GM18519 (cell line): ENCODE results near the gene DNAJC30.
"Not testable (repeated sequence)": the region's sequence is repeated elsewhere in the genome, so short reads cannot be mapped to it uniquely, and the experiment has no call there.

Experiments used
- ATAC-seq: cut with Tn5 transposase; IDR thresholded peaks from one replicate; pipeline ENCODE4 v1.9.1; 2021; ENCODE audit warnings: mild to moderate bottlenecking, moderate library complexity; ENCODE audit not compliant: unreplicated experiment, low FRiP score

Gene DNAJC30

DNA sequence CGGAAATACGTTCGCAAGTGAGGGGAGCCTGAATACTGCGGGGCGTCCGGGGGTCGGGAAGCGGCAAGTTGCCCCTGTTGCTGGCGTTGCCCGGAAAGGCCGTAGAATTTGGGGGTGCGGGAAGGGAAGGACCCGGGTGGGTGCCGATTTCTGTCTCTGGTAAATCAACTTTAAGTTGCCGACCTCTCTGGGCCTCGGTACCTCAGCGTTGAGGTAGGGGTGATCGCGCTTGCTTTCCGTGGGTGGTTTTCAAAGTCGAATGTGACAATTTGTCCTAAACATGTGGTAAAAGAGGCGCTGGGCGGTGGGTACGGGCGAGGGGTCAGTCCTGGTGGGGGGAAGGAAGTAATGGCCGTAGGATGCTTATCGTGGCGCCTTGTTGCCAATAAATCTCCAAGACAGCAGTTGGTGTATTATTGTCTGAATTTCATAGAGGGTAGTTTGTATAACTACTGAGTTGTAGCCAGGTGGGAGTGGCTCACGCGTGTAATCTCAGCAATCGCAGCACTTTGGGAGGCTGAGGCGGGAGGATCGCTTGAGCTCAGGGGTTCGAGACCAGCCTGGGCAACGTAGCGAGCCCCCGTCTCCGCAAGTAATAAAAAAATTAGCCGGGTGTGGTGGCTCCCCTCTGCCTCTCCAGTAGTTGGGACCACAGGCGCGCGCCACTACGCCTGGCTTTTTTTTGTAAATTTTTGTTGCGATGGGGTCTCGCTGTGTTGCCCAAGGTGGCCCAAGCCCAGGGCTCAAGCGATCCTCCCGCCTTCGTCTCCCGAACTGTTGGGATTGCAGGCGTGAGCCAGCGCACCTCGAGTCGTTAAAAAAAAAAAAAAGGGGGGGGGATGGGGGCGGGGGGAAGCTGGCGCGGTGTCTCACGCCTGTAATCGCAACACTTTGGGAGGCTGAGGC is 788 bp upstream of the DNAJC30 start:
- ATAC-seq = no peak

DNA sequence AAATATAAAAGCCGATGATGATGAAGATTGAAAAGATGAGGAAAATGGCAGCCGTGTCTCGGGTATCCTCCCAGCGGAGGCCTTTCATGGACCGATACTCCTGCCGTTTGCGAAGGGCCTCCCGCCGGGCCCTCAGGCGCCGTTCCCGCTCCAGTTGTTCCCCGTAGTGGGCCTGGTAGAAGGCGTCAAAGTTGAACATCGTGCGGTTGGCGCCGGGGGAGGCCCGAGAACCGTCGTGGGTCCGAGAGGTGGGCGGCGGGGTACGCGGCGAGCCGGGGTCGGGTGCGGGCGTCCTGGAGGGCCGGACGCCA is 553 bp downstream of the DNAJC30 start:
- ATAC-seq = no peak

DNA sequence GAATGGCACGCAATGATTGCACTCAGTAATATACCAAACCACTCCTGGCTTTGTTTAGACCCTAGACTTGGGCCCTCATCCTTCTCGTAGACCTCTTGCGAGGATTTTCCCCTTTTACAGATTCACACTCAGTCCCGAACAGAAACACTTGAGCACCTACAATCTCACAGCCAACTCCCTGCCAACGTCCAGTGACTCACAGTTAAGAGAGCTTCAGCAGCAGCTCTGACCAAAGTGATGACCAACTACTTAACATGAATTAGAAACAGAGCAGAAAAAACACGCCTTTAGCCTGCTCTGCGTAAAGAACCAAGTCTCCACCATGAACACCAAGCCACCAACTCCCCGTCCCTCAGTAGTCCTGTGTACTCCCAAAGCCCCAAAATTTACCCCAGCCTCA is 2.2 kb downstream of the DNAJC30 start:
- ATAC-seq = no peak

DNA sequence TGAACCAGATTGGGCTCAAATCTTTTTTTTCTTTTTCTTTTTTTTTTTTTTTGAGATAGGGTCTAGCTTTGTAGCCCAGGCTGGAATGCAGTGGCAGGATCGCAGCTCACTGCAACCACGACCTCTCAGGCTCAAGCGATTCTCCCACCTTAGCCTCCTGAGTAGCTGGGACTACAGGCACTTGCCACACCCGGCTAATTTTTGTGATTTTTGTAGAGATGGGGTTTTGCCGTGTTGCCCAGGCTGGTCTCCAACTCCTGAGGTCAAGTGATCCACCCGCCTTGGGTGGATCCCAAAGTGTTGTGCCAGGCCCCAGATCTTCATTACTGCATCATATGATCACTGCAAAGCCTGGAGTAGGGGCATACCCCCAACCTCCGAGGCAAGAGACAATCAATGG is 2.8 kb downstream of the DNAJC30 start:
- no peak for ATAC-seq

DNA sequence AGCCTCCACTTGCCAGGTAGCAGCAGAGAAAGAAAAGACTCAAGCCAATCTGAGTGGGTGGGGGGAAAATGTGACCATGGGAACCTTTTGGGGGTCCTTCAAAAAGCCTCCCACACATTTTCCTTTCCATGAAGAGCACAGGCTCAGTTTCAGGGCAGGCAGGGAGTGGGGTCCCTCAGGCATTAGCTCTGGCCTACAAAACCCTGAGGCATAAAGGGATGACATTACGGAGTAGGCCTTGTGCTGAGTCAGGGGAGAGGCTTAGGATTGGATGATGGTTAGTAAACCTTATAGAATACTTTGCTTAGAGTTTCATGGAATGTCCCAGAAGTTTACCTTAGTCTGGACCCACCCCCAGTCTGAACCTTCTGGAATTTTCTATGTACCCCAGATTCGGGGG is 3.5 kb downstream of the DNAJC30 start:
- no peak for ATAC-seq

DNA sequence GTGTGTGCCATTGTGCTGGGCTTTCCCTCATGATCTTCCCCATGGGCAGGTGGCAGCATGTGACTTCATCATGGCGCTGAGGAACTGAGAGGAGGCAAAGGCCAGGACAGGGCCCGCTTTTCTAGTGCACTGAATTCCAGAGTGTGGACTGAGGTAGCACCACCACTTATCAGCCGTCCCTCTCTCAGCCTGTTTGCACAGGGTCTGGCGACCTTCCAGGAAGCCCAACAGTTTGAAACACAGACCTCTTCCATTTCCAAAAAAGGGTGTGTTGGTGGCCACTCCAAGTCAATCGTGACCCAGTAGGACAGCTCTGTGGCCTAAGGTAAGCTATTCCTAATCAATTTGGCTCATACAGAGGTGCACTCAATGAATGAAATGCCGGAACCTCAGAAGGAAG is 4.4 kb downstream of the DNAJC30 start:
- ATAC-seq = no peak

DNA sequence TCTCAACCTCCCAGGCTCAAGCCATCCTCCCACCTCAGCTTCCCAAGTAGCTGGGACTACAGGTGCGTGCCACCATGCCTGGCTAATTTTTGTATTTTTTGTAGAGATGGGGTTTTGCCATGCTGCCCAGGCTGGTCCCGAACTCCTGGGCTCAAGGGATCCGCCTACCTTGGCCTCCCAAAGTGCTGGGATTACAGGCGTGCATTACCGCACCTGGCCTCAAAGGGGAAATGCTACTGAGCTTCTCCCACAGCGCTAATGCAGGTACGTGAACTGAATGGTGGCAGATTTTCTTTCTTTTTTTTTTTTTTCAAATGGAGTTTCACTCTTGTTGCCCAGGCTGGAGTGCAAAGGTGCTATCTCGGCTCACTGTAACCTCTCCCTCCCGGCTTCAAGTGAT is 7.2 kb downstream of the DNAJC30 start:
- ATAC-seq = not testable (repeated sequence)

DNA sequence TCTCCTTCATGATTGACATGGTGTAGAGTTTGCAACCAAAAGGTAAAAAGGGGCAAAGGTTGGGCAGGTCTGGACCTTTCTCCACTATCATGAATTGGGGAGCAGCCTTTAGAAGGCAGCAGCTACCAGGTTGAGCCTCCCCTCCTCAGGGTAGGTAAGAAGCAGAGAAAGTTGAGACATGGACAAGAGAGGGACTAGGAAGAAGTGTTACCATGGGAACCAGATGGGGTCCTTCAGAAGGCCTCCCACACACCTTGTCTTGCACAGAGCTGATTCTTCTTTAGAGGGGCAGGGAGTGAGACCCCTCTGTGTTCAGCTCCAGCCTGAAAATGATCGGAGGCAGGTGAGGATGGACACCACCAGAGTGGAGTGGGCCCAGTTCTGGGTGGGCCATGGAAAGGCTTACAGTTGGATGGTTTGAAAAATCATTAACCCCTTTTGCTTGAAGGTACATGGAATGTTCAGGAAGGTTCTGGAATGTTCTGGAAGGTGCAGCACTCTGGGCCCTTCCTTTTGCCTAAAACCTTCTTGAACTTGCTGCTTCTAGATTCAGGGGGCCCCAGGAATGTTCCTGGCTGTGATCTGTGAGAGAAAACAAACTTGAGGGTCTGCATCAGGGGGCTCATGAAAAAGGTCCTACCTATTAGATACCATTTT is 8.7 kb downstream of the DNAJC30 start:
- no peak for ATAC-seq

DNA sequence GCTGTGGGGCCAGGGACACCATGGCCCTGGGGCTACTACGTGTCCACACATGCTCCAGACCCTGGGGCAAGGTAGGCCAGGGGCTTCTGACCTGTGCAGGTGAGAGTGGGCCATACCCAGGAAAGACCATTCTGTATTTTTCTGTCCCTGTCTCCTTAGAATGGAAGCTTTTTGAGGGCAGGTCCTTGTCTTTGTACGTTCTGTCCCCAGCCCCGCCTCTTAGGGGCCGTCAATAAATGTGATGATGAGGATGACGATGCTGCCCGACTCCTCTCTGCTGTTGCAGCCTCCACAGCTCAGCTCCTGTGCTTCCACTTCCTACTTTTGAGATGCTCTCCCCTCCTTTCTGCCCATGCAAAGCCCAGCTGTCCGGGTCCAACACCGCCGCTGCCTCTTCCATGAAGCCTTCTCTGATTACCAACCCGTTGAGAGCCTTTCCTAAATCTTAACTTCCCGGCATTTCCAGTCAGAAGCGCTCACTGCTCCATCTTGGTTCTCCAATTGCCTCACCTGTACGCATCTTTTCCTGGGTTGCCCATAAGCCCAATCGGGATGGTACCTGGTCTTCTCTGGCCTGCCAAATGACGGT is 11.3 kb downstream of the DNAJC30 start:
- ATAC-seq = no peak

DNA sequence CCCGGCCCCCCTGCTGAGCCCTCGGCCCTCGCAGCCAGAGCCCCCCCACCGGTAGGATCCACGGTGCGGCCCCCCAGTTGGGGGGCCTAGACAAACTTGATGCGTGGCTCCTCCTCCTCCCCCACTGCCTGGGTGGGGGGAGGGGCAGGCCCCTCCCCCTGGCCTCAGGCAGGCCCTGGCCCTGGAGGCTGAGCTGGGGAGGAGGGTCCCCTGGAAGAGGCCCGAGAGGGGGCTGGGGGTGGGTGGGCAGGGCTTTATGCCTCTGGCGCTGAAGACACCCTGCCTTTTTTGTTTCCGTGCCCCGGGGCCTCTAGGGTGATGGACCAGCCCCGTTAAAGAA is 12.0 kb downstream of the DNAJC30 start:
- ATAC-seq = no peak

DNA sequence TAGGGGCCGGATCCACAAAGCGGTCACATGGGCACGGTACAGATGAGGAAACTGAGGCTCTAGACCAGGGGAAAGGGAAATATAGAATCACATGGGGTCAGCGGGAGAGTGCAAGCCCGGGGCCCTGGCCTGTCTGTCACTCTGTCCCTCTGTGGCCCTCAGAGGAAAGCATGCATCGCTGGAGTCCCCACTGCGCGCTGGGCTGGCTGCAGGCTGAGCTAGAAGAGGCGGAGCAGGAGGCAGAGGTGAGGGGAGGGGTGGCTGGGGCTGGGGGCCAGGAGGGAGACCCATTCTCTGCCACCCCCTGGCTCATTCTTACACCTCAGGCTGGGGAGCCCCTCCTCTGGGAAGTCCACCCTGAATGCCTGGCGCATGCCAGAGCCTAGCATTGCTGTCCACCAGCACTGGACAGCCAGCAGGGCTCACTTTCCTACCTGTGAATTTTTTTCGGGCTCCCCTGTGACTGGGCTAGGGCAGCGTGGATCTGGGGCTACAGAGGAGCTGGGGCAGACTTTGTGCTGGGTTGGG is 13.3 kb downstream of the DNAJC30 start:
- no peak for ATAC-seq

DNA sequence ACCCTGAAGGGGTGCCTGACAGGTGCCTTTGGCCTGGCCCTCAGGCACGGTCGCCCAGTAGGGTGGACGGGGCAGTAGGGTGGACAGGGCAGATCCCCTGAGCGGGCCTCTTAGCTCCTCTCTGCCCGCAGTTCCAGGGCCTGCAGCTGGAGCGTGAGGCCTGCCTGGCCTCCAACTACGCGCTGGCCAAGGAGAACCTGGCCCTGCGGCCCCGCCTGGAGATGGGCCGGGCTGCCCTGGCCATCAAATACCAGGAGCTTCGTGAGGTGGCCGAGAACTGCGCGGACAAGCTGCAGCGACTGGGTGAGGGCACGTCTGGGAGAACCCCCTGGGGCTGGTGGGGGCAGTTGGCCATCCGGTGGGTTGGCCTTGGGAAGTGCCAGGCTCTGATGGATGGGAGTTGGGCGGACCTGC is 14.0 kb downstream of the DNAJC30 start:
- no peak for ATAC-seq

DNA sequence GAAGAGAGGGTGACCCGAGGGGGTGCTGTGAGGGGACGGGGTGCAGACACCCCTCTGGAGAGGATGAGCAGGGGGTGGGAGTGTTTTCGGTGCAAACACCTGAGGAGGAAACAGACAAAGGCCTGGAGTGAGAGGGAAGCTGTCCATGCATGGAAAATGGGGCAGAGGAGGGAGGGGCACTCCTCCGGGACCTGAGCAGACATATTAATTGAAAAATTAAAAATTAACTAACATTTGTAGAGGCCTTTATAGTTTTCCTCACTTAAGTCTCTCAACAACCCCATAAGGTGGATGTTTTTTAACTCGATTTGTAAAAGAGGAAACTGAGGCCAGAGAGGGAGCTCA is 14.4 kb downstream of the DNAJC30 start:
- ATAC-seq = no peak

DNA sequence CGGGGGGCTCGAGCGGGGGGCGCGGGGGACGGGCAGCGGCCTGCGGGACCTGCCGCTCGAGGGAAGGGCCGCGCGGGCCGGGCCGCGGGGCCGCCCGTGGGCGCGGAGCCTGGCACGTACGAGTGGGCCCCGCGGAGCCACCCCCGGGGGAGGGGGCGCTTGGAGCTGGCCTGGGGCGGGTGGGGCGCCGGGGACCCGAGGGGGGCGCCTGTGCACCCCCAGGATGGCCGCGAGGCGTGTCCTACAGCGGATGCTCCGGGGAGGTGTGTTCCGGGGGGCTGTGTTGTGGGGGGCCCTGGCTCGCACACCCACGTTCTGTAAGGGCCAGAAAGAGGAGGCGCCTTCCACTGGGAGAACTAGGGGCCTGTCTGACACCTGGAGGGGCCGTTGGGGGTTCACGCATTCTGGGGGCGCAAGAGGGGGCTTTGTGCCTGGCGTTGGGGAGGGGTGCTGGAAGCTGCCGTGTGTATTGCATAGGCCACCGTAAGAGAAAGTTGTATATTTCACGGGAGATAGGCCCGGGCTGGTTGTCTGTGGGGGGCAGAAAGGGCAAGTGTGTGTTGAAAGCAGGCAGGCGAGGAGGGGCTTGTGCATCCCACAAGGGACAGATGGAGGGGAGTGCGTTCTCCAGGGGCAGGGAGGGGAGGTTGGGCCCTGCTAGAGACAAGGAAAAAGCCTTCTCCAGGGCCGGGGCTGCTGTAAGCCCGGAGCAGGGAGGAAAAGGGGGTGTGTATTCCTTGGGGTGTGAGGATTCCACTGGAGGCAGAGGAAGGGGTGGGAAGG is 15.0 kb downstream of the DNAJC30 start:
- ATAC-seq = no peak

DNA sequence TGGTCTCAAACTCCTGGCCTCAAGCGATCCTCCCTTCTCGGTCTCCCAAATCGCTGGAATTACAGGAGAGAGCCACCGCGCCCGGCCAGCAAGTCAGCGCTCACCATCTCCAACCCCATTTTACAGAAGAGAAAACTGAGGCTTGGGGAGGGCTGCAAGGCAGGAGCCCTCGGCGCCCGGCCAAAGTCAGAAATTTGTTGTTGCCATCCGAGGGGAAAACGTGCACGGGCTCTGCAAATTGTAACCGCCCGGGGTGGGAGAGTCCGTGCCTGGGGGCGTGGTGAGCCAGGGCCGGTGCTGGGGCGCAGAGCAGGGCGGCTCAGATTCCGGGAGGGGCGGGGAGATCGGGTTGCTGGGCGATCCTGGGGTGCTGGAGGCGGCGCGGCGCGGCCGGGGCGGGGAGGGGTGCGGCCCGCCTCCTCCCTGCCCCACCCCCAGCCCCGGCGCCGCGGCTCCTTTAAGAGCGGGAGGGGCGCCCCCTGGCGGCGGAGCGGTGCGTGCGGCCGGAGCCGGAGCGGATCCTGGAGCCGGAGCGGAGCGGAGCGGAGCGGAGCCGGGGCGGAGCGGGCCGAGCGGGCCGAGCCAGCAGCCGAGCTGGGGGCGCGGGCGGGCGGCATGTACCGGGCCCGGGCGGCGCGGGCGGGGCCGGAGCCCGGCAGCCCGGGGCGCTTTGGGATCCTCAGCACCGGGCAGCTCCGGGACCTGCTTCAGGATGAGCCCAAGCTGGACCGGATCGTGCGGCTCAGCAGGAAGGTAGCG is 15.7 kb downstream of the DNAJC30 start, which contains the start of gene VPS37D:
Gene VPS37D (plus strand): TSS at position 488 of the 759 bp plus-strand sequence. CDS start 128 bp downstream, at position 616.
- peak; percentile 69 for ATAC-seq

DNA sequence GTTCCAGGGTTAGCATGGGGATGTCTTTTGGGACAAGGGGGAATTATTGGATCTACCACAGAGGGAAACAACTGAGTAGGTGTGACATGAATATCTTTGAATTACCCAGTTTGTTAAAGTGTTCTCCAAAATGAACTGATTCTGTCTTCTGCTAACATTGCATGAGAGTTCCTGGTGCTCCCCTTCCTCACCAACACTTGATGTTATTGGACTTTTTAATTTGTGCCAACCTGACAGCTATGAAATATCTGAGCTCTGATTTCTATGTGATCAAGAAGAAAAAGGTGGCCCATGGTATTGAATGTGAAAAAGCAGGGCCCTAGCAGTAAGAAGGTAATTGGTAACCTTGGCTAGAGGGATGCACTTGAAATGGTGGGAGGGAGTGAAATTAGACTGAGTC is 20.2 kb downstream of the DNAJC30 start:
- ATAC-seq = no peak

DNA sequence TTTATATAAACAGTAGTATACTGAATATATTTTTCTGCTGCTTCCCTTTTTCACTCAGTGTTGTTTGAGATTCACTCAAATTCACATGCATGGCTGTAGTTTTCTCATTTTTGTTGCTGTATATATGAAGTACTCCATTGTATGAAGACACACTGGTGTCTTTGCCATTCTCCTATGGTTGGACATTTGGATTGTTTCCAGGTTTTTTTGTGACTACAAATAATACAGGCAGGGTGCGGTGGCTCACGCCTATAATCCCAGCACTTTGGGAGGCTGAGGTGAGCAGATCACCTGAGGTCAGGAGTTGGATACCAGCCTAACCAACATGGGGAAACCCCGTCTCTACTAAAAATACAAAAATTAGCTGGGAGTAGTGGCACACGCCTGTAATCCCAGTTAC is 22.7 kb downstream of the DNAJC30 start:
- ATAC-seq = not testable (repeated sequence)

DNA sequence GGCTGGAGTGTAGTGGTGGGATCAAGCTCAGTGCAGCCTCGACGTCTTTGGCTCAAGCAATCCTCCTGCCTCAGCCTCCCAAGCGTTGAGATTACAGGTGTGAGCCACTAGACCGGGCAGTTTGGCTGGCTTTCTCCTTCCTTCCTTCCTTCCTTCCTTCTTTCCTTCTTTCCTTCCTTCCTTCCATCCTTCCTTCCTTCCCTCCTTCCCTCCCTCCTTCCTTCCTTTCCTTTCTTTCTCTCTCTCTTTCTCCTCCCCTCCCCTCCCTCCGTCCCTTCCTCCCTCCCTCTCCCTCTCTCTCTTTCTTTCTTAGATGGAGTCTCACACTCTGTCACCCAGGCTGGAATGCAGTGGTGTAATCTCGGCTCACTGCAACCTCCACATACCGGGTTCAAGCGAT is 23.3 kb downstream of the DNAJC30 start:
- no peak for ATAC-seq

DNA sequence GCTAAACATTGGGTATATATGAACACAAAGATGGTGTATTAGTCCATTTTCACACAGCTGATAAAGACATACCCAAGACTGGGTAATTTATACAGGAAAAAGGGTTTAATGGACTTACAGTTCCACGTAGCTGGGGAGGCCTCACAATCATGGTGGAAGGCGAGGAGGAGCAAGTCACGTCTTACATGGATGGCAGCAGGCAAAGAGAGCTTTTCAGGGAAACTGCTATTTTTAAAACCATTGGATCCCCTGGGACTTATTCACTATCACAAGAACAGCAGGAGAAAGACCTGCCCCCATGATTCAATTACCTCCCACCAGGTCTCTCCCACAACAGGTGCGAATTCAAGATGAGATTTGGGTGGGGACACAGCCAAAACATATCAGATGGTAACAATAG is 27.9 kb downstream of the DNAJC30 start:
- not testable (repeated sequence) for ATAC-seq

DNA sequence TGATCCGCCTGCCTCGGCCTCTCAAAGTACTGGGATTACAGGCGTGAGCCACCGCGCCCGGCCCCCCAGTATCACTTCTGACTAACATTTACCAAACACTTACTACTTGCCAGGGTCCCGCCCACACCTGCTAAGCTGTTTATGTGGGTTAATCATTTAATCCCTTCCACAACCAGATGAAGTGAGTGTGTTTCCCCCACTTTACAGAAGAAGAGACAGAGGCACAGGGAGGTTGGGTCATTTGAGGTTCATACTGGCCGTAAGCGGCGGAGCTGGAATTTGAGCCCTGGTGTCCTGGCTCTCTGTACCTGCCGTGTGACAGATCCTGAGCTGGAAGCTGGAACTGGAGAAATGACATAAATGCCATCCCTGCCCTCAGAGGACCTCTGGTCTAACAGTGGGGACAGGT is 30.7 kb downstream of the DNAJC30 start:
- no peak for ATAC-seq
